HG02885 (cell line): Measurements from ENCODE around the gene SLC39A12.
"Not testable (repeated sequence)": the region's sequence is repeated elsewhere in the genome, so short reads cannot be mapped to it uniquely, and the experiment has no call there.

Source experiments
- ATAC-seq: cut with Tn5 transposase; IDR thresholded peaks from one replicate; pipeline ENCODE4 v1.9.1; 2021; ENCODE audit warnings: mild to moderate bottlenecking; ENCODE audit not compliant: unreplicated experiment, poor library complexity

The SLC39A12 gene

GRCh38 chr10:17951868-17952371 is at the start of gene SLC39A12:
Gene SLC39A12 (plus strand): TSS chr10:17951918. CDS start chr10:17953277, 1,359 bp downstream.
- no peak for ATAC-seq

- no peak for ATAC-seq
These were observed 47.2 kb upstream of the SLC39A12 start for GRCh38 chr10:17904564-17904963.

DNA sequence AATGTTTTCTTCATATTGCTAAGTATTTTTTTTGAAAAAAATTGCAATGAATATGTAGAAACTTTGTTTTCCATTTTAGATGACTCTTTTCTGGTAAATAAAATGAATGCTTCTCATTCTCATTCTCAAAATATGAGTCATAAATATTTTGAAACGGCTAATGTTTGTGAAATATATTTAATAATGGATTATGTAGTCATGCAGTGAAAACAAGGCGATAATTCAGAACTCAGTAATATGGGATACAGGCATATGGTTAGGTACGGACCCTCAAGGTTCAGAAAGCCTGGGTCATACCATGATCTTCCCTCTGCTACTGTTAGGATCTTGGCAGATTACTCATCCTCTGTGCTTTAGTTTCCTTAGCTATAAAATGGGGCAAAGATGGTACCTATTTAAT is 46.2 kb upstream of the SLC39A12 start:
- ATAC-seq, result no peak

DNA sequence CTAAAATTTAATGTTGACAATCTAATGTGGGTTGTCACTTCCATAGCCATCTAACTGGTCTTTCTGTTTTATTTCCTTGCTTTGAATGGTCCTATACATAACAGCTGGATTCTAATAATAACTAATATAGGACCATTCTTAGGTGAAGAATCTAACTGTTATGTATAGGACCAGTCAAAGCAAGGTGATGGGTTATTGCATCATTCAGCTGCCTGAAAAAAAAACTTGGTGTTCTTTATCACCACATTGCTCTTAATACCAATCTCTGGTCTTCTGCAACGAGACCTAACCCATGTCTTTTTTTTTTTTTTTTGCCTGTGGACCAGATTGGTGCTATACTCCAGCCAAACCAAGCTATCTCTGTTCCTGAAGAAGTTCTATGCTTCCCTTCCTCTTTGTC is 45.7 kb upstream of the SLC39A12 start:
- no peak for ATAC-seq

DNA sequence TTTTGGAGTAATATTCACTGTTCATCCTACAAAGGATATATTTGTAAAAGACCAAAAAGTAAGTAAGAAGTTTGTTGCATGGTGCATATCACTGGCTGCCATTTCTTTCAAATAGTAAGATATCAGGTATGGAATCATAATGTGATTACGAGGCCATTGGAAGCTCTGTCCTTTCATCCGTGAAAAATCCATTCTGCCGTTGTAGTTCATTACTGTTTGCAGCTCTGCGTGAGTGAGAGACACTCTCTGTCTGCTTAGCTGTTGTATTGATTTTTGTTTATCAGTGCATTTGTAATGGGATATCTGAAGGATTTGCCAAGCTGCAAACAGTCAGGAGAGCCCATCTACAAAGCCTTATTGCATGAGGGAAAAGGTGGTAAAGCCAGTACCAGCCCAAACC is 44.1 kb upstream of the SLC39A12 start:
- no peak for ATAC-seq

DNA sequence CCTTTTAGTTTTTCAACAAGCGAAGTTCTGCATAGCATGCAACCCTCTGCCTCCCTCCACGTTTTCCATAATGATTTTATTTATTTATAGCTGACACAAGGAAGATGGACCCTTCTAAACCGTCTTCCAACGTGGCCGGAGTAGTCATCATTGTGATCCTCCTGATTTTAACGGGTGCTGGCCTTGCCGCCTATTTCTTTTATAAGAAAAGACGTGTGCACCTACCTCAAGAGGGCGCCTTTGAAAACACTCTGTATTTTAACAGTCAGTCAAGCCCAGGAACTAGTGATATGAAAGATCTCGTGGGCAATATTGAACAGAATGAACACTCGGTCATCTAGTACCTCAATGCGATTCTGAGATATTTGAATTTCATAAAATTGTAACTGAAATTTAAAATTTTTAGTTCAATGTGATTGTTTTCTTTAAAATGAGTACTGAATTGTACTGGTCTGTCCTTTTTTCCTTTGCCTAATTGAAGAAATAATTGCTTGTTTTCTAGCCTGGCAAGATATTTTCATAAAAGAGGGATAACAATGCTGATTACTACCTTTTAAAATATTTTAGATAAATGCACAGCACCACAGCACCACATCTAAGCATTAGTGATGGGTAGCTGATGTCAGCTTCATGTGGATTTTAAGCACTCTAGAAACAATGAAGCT is 41.5 kb upstream of the SLC39A12 start:
- peak; percentile 80 for ATAC-seq

- ATAC-seq, result no peak
These were observed 39.0 kb upstream of the SLC39A12 start for GRCh38 chr10:17912754-17913153.

DNA sequence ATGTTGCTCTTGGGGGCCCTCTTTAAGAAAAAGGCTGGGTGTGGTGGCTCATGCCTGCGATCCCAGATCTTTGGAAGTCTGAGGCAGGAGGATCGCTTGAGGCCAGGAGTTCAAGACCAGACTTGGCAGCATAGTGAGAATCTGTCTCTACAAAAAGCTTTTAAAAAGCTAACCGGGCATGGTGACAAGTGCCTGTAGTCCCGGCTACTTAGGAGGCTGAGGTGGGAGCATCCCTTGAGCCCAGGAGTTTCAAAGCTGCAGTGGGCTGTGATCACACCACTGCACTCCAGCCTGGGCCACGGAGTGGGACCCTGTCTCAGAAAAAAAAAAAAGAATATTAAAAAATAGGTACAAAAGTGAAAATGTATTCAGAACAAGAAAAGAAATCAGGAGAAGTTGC is 38.1 kb upstream of the SLC39A12 start:
- ATAC-seq, result no peak

DNA sequence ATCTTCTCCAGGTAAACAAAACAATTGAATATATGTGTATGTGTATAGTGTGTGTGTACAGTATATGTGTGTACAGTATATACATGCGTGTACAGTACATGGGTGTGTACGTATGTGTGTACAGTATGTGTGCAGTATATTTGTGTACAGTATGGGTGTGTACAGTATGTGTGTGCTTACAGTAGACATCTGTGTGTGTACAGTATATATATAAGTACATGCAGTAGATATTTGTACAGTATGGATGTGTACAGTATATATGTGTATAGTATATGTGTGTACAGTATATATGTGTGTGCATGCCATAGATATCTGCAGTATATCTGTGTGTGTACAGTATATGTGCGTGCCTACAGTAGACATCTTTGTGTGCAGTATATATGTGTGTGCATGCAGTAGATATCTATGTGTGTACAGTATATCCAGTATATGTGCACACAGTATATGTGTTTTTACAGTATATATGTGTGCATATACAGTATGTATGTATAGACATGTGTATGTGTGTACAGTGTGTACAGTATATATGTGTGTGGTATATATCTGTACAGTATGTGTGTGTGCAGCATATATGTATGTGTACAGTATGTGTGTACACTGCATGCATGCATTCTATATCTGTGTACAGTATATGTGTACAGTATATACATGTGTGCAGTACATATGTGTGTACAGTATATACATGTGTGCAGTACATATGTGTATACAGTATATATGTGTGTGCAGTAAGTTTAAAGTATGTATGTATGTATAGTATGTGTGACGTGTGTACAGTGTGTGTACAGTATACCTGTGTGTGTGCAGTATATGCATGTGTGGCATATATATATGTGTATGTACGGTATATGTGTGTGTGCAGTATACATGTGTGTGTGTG is 37.3 kb upstream of the SLC39A12 start:
- ATAC-seq, result no peak

DNA sequence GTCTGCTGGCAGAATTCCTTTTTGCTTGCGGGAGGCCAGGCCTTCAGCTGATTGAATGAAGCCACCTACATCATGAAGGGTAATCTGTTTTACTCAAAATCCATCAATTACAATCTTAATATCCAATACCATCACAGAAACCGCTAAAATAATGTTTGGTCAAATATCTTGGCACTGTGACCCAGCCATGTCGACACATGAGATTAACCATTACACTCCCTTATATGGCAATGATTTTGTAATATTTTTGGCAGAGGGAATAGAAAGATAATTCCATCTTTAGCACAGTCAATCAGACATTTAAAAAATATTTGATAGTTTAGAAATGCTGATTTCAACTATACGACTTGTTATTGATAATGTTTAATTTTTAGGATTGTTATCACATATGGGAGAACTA is 36.5 kb upstream of the SLC39A12 start:
- ATAC-seq, result no peak

- no peak for ATAC-seq
These were observed 33.4 kb upstream of the SLC39A12 start for GRCh38 chr10:17918187-17918903.

GRCh38 chr10:17921378-17921777 is 30.3 kb upstream of the SLC39A12 start:
- no peak for ATAC-seq

DNA sequence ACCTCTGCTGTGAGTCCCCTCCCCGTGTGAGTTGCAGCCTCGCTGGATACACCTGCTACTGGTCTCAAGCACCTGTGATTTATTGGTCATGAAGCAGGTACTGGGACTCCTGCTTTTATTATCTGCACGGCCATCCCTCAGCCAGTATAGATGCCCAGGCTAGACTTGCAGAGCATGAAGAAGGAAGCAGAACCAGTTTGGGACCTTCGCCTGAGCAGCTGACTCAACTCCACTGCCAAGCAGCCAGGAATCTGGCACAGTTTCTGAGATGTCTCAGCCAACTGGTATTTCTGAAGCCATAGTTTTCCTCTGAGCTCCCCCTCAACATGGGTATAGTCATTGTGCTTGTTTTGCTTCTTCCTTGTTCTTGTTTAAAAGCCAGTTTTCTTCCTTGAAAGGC is 28.0 kb upstream of the SLC39A12 start:
- no peak for ATAC-seq

DNA sequence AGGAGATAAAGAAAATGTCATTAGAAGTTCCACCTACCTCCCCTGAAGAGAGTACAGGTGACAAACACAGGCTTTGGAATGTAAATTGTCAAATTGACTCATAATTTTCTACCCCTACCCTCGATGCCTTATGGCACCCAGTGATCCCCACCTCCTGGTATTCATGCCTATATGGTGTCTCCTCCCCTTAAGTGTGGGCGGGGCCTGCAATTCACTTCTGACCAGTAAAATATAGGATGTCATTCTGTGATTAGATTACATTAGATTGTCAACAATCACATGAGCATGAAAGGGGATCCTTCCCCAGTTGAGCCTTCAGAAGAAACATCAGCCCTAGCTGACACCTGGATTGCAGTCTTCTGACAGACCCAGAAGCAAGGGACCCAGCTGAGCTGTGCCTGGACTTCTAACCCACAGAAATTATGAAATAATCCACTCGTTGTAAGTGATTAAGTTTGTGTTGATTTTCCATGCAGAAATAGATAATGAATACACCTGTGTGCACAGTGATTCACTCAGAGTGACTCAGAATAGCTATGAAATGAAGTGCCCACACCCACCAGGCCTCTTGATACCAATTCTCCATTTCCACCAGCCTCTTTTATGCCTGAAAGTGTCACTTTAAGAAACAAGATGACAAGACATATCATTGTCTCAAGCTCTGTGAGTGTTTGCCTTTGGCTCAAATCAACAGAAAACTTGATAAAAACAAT is 8.5 kb upstream of the SLC39A12 start:
- no peak for ATAC-seq

- not testable (repeated sequence) for ATAC-seq
These were observed 1.4 kb upstream of the SLC39A12 start for GRCh38 chr10:17950269-17950668.

GRCh38 chr10:17950726-17951125 is 992 bp upstream of the SLC39A12 start:
- ATAC-seq, result no peak

- ATAC-seq, result not testable (repeated sequence)
These were observed 2.7 kb downstream of the SLC39A12 start for GRCh38 chr10:17954372-17954771.

DNA sequence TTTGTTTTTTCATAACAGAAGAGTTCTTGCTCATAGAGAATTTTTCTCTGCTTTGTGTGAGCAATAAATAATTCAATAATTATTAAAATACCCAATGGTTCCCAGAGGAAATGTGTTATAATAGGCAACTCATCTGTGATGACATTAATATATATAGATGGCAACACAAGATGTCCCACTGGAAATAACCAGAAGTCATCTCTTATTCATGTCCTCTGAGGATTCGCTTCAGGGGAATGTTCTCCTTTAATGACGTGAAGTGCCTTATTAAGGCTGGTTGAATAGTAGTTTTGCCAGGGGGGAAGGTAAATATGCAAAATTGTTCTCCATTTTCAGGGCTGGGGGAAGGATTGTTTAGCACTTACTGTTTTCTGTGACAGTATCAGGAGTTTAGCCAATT is 3.1 kb downstream of the SLC39A12 start:
- no peak for ATAC-seq

DNA sequence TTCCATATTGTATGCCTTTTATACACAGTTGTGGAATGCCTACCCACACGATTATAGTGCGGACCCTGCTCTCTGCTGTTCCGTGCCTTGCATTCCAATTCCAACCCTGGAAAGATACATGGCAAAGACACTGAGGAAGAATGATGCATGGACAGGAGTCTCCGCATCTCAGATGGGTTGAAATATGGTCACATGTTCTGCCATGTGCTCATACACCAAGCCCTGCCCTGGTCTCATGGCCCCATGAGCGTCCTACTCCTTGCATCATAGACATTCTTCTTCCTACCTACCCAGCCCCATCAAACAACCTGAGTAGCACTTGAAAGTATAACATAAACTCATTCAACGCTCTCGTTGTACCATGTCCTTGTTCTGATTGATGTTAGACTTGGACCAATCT is 6.3 kb downstream of the SLC39A12 start:
- ATAC-seq, result no peak

- no peak for ATAC-seq
These were observed 8.2 kb downstream of the SLC39A12 start for GRCh38 chr10:17959870-17960269.
